ENCODE results near the gene VPS37B. TPM values are rescaled to one million over a fixed set of nuclear protein-coding genes. Genes with fewer than 3 reads are reported as not detected.
"Not testable (repeated sequence)": the region's sequence is repeated elsewhere in the genome, so short reads cannot be mapped to it uniquely, and the experiment has no call there.

The VPS37B gene
- total RNA-seq, 1 donor from 2014 or later: 13.0 TPM

DNA sequence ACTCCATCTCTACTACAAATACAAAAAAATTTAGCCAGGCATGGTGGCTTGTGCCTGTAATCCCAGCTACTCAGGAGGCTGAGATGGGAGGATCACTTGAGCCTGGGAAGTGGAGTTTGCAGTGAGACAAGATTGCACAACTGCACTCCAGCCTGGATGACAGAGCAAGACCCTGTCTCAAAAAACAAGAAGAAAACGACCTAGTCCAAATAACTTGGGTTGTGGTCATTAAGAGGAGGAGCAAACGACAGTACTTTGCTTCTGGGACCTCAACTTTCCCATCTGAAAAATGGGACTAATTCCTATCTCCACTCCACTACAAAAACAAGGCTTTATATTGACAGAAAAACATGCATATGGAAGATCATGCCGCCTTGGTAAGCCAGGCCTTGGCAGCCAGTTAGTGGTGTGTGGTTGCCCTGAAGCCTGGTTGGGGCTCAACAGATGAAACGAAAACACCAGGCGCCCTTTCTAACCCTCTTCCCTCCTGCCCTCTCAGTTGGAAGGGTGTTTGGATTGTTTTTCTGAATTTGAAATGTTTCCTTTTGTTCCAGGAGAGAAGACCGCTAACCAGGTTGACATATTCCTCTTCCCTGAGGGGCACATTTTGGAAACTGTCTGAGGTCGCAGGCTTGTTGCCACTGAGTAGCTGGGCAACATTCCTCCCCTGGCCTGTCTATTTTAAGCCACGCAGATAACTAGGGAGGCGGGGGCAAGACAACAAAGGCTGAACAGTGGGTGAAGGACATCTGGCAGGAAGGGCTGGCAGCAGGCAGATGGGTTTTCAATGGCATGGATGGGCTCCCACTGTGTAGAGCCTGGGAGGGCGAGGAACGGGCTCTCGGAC lies 13.7 kb upstream of the VPS37B start:
- FAIRE-seq (no peak), DNase-seq (ENCODE audit: low spot score in 2 of 2) (peak in 1 of 2 donors; percentile 67)

DNA sequence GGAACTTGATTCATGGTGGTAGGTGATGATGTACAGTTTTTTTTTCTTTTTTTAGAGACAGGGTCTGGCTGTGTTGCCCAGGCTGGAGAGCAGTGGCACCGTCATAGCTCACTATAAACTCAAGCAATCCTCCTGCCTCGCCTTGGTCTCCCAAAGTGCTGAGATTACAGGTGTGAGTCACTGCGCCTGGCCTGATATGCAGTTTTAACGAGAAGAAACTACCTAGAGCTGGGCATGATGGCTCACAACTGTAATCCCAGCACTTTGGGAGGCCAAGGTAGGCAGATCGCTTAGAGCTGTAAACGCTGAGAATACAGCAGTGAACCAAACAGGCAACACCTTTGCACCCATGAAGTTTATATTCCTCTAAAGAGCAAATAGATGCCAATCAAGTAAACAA lies 13.0 kb upstream of the VPS37B start:
- no peak for DNase-seq (ENCODE audit: low spot score in 2 of 2)
- no peak for FAIRE-seq

DNA sequence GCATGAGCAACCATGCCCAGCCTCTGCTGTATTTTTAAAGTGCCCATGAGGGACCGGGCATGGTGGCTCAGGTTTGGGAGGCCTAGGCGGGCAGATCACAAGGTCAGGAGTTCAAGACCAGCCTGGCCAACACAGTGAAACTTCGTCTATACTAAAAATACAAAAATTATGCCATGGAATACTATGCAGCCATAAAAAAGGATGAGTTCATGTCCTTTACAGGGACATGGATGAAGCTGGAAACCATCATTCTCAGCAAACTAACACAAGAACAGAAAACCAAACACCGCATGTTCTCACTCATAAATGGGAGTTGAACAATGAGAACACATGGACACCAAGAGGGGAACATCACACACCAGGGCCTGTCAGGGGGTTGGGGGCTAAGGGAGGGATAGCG lies 9.3 kb upstream of the VPS37B start:
- DNase-seq (ENCODE audit: low spot score in 2 of 2); FAIRE-seq: not testable (repeated sequence)

DNA sequence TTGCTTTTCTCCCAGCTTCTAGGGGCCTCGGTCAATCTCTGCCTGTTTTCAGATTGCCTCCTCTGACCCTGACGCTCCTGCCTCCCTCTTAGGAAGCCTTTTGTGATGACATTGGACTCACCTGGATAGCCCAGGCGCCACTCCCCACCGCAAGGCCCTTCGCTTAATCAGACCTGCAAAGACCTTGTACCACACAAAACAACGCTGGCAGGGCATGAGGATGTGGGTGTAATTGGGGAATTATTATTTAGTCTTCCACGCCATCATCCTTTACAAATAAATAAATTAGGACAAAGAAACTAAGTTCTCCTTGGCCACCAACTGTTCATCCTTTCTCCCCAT lies 7.7 kb upstream of the VPS37B start:
- DNase-seq (ENCODE audit: low spot score in 2 of 2): no peak

DNA sequence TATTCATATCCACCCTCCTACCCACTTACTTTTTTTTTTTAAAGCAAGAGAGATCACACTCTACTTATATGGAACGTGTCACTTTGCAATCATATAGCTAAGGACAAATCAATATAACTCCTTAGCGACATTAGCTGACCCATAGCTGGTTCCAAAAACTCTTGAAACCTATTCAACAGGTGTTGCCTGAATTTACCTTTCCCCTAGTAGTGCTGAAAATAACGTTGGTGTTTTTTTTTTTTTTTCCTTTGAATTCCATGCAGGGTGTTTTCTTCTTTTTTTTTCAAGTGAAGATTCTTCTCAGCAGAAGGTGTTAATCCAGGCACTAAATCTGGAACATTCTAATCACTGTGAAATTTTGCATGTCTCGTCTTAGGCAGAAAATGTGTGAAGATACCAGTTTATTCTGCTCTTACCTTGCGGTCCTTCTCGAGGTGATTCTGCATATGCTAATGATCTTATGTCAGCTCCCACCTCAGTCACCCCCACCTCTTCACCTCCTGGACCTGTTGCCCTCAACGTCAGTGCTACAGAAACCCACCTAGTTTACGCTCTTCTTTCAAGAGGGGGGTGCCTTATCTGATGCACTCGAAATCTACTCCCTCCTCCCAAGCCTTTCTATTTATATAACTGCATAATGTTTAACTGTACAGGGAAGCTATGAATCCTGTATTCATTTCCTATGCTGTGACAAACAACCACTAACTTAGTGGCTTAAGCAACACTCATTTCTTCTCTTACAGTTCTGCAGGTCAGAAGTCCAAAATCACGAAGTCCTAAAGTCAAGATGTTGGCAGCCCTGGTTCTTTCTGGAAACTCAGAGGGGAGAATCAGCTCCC lies 7.1 kb upstream of the VPS37B start:
- DNase-seq (ENCODE audit: low spot score in 2 of 2) (no peak), FAIRE-seq (no peak)

More for the DNA sequence above, 7.7 kb upstream of the VPS37B start:
- no peak for FAIRE-seq

DNA sequence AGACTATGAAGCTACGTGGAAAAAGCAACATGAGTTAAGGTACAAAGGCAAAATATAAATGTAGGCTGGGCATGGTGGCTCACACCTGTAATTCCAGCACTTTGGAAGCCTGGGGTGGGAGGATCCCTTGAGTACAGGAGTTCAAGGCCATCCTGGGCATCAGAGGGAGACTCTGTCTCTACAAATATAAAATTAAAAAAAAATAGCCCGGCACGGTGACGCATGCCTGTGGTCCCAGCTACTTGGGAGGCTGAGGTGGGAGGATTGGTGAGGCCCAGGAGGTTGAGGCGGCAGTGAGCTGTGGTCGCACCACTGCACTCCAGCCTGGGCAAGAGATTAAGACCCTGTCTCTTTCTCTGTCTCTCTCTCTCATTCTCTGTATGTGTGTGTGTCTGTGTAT lies 4.0 kb upstream of the VPS37B start:
- FAIRE-seq: no peak
- no peak for DNase-seq (ENCODE audit: low spot score in 2 of 2)

DNA sequence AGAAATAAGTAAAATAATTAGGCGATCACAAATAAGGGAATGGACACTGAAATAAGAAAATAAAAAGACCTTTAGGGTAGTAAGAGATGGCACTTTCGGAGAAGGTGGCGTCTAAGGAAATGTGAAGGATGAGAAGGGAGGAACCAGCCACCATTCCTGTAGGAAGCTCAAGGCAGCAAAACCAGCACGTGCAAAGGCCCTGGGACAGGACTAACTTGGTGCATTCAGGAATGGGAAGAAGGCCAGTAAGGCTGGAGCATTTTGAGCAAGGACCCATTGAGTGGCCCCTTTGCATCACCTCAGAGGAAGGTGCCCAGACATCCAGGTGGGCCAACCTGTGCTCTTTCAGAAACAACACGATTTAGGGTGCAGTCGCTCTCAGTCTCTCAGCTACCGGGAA lies 738 bp upstream of the VPS37B start:
- DNase-seq (ENCODE audit: low spot score in 2 of 2) (no peak), FAIRE-seq (no peak)

DNA sequence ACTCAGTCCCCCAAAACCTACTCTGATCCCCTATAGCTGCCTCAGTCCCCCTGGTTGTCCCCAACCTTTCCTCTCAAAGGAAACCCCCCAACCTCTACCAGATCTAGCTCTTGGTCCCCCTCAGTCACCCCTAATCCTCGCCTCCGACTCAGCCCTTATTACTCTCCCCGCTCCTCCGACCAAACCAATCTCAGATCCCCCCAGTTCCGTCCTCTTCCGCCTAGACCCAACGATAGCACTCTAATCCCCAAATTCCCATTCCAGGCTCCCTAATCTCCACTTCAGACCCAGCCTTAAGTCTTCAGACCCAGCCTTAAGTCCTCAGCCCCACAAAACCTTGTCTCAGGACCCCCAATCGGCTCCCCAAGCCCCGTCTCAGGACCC lies 612 bp downstream of the VPS37B start:
- DNase-seq (ENCODE audit: low spot score in 2 of 2): no peak

DNA sequence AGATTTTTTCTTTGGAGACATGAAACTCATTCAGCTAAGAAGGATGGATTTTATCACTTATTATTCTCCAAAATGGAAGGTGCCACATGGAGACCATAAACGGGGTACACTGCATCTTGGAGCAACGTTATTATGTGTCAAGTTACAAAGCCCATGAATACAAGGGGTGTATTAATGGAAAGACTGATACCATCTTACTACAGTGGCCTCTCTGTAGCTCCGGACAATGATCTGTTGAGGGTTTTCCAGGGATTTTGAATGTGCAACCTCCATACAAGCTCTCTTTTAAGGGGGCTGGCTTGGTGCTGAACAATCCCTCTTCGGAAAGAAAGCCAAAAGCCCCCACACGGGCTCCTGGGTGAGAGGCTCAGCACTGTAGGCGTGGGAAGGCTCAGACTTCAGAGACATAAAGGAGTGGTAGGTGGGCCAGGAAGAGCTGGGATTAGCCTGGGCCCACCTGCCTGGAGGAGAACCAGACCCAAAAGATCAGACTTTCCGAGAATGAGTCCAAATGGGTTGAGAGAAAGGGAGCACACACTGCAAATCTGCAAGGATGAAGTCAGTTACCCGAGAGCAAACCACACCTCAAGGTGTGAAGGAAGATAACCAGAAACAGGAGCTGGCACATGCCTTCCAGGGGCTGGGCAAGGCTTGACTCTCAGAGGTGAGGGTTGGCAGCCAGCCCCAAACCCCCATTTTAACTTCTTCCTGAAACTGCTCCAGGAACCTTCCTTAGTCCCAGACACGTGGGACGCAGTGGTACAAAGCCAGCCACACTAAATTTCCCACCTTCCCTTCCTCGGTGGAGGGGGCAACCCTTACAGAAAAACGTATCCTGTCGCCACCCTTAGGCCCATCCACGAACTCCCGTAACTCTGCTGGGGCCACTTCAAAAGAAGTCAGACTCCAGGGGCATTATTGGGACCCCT lies 1.5 kb downstream of the VPS37B start:
- no peak for FAIRE-seq
- no peak for DNase-seq (ENCODE audit: low spot score in 2 of 2)

More for the DNA sequence above, 612 bp downstream of the VPS37B start:
- FAIRE-seq: no peak

DNA sequence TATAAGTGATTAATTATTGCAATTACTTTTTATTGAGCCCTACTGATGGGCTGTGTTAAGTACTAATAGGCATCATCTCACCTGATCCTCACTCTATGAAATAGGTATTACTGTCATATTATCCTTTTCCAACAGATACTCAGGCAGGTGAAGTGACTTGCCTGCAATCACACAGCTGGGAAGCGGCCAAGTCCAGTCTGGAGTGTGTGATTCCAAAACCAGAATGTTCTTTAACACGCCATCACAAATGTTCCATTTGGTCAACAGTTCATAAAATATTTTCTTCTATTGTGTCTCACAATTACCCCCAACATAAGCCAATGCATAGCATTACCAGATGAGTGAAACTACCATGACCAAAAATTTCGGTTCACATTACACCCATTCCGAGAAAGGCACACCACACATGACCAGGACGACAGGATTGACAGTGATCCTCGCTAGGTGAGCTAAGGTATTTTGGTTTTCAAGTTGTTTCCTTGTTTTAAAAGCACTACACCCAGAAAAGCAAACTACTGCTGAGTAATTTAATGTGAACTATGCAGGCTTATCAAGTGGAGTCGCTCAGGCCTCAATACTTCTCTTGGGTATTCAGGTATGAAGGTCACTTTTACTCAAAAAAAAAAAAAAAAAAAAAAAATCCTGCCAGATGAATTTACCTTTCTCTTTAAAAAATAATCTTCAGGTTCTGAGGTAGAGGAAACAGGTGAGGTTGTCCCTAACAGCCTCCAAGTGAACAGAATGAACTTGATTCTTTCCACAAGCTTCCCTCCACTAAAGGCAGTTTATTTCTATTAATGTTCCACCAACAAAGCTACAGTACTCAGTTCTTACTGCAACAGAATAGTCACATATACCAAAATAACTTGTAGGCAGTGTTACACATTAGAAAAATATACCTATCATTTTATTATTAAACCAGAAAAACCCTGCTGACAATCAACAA lies 2.4 kb downstream of the VPS37B start:
- no peak for FAIRE-seq

DNA sequence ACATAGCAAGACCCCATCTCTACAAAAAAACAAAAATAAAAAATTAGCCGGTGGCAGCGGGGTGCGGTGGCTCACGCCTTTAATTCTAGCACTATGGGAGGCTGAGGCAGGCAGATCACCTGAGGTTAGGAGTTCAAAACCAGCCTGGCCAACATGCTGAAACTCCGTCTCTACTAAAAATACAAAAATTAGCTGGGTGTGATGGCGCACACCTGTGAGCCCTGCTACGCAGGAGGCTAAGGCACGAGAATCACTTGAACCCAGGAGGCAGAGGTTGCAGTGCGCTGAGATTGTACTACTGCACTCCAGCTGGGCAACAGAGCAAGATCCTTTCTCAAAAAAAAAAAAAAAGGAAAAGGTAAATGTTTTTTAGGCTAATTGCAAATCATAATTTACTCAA lies 3.2 kb downstream of the VPS37B start:
- DNase-seq (ENCODE audit: low spot score in 2 of 2); FAIRE-seq: not testable (repeated sequence)

More for the DNA sequence above, 2.4 kb downstream of the VPS37B start:
- no peak for DNase-seq (ENCODE audit: low spot score in 2 of 2)

DNA sequence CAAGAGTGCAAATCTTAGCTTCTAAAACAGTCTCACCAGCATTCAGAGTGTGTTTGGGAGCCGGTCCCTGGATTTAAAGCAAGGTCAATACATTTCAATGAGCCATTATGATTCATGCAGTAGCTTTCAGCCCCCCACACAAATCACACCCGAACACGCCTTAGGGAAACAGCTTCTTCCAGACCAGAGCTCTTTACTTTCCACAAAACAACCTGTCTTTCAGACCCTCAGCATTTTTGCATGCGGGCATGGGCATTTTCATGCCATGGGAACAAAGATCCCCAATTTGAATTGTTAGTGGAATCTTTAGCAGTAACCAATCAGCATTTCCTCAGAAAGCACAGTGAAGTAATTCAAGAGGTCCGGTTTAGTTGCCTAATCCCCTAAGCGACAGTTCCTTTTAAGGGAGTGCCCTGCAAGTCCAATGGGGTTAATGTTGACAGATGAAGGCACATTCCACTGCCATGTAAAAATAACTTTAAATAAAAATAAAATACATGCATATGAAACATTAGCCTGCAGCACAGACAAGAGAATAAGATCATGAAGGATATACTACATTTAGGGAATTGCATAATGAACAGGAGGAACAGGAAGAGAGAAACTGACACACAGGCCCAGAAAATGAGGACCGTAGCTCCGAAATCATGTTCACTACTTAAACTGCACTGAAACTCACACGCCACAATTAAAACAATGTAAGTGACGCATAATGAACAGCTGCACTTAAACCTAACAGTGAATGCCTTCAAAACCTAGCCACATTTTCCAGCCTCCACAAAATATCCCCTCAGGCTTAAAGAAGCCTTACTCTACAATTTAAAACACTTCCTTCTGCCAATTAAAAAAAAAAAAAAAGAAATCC lies 4.0 kb downstream of the VPS37B start:
- FAIRE-seq (no peak), DNase-seq (ENCODE audit: low spot score in 2 of 2) (no peak)

DNA sequence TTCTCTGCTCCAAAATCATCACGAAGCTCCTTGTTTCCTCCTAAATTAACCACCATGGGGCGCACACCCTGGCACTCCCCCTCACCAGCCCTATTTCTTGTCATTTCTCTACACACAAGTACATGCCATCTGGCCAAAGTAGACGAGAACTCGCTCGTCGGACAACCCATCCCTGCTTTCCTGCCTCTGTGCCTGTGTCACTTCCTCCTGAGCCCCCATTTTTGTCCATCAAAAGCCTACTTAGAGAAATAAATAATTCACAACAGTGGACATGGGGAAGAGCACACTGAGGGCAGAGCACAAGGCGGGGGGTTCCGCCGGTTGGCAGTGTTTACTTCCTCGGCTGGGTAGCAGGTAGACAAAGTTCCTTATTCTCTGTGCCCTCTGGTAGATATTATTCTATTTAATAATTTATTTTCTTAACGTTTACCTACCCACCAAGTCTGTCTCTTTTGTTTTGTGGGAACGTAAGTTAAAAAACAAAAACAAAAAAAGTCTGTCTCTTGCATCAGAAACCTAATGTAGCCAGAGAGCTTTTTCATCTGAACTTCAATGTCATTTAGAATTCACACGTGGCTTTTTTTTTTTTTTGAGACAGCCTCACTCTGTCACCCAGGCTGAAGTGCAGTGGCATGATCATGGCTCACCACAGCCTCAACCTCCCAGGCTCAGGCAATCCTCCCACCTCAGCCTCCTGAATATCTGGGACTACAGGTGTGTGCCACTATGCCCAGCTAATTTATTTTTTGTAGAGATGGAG lies 6.0 kb downstream of the VPS37B start:
- no peak for DNase-seq (ENCODE audit: low spot score in 2 of 2)
- FAIRE-seq: no peak

DNA sequence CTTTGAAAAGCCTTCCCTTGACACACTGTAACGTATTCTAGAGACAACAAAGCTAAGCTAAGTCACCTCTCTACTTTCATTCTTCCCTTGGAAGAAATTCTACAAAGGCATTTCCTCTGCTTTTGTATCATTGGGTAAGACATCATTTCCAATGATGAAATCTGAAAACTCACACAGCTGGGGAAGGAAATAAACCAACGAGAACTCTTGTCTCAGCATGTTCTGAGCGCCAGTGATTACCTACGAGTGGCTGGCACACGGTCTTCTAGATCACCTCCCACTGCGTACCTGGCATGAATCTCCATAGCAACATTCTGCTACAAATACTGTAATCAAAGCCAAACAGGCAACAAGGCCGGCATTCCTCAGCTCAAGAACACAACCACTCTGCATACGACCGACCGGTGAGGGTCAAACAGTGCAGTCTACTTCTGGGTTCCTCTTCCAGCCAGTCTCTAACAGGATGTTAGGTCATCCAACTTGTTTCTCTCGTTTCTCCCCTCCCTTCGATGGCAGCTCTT lies 7.6 kb downstream of the VPS37B start:
- FAIRE-seq (no peak), DNase-seq (ENCODE audit: low spot score in 2 of 2) (no peak)

DNA sequence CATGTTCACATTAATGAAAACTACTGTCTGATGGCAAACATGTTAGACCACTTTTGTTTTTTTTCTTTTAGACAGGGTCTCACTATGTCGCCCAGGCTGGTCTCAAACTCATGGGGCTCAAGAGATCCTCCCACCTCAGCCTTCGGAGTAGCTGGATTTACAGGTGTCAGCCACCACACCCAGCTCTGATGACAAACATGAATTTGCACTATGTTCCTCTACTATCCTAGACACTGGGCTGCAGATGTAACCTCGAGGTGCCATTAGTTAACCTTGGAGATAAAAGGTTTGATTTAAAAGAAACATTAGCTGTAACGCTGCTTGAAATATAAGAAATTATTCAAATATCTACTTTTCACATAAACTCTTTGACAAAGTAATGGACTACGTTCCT lies 8.1 kb downstream of the VPS37B start:
- FAIRE-seq (no peak), DNase-seq (ENCODE audit: low spot score in 2 of 2) (no peak)

DNA sequence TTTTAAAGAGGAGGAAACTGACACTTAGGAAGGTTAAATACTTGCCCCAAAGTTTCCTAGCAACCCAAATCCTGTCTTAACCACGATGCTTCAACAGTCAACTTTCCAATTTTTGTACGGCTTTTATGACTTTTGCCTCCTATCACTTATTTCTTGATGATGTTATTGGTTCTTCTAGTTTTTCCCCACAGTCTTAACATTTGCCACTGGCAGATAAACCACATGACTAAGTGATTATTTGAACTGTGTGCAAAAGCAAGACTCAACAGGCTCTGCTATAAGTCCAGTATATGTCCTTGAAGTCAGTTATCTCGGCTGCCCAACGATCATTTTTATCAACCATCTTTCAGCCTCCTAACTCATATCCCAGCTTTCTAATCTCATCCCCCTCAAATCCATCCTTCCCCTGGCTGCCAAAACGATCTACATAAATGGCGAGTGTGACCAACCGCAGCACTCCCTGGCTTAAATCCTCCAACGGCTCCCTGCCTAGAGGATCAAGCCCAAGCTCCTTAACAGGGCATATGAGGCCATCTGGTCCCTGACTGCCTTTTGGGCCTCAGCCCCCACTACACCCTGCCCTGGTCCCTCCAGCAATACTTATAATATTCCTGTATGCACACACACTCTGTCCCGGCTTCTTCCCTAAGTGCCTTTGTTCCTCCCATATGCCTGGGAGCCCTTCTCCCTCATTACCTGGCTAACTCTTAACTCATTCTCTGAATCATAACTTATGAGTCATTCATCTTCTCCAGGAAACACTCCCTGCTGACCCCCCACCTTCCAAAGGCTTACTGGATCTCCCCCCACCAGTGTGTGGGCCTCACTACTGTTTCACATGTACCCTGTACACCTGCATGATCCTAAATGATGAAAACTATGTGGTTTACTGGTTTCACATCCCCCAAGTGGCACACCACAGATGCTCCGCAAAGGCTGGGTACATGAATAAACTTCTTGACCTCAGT lies 8.8 kb downstream of the VPS37B start:
- DNase-seq (ENCODE audit: low spot score in 2 of 2): no peak
- no peak for FAIRE-seq

All from frontal cortex (tissue), 4 donors.